HG02981 (cell line): ENCODE data around the gene SWAP70.

Experiments
- ATAC-seq: cut with Tn5 transposase; IDR thresholded peaks from one replicate; pipeline ENCODE4 v1.9.1; 2021; ENCODE audit warnings: mild to moderate bottlenecking, moderate library complexity; ENCODE audit not compliant: unreplicated experiment

Gene SWAP70

DNA sequence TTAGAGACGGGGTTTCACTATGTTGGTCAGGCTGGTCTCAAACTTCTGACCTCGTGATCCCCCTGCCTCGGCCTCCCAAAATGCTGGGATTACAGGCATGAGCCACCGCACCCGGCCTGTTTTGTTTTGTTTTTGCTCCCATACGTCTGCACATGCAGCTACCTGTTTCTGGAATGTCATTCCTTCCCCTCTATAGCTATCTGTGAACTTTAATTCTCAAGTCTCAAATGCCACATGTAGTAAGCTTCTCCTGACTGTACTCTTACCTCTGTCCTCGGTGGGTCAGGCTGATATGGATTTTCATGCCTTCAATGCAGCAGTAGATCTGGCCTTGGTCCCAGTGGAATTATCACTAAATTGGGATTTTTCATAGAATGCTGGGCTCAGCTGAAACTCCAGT is 12.4 kb upstream of the SWAP70 start:
- ATAC-seq, result no peak

DNA sequence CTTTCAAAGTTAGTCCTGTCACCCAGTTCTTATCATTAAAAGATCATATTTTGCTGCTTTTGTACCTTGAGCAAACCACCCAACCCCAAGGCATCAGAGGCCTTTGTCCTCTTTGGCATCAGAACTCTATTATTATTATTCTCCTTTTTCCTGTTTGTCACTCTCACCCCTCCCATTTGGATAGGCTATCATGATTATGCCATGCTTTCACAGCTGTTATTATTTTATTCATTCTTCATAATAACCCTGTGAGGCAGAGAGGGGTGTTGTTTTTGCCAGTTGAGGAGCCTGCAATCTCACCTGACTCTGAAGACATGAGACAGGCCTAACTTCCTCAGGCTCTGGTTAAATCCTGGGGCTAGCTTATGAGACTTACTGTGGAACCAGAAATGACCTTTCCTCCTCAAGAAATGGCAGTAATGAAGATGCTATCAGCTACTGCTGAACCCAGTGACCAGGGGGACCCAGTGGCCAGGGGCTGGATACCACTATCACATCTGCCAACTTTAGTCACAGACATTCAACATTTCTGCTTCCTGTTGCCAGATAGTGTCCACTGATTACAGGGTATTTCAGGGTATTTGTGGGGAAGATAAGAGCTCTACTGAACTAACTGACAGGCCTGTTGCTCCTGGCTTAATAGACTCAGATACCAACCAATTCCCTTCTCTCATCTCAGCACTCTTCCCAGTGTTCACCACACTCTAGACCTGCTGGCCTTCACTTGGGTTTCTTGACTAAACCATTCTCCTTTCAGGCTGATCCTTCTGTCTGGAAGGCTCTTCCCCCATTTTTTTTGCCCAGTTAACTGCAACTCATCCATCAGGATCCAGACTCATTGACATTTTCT is 11.8 kb upstream of the SWAP70 start:
- no peak for ATAC-seq

DNA sequence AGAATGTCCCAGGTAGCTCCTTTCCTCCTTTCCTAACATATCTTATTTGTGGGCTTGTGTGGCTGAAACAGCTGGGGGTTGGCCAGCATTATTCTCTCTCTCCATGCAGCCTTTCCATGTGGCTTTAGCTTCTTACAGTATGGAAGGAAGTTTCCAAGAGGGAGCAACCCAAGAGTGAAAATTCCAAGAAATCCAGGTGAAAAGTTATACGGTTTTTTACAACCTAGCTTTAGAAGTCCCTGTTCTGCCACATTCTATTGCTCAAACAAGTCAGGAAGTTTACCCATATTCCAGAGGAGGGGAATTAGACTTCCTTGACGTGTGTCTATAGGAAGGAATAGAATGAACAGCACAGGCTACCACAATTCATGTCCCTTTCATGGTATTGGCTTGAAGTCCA is 10.0 kb upstream of the SWAP70 start:
- ATAC-seq, result no peak

DNA sequence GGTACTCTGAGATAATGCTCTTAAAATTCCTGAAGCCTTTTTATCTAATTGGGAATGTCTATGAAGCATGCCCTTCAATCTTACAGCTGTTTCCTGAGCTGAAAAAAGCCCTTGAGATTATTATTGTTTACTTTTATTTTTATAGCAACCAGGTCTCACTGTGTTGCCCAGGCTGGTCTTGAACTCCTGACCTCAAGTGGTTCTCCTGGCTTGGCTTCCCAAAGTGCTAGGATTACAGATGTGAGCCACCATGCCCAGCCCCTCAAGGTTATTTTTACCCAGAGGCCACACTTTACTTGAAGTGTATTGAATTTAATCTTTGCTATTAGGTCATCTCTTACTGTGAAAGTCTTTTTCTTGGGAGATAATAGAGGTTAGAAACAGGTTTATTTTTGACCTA is 7.0 kb upstream of the SWAP70 start:
- no peak for ATAC-seq

DNA sequence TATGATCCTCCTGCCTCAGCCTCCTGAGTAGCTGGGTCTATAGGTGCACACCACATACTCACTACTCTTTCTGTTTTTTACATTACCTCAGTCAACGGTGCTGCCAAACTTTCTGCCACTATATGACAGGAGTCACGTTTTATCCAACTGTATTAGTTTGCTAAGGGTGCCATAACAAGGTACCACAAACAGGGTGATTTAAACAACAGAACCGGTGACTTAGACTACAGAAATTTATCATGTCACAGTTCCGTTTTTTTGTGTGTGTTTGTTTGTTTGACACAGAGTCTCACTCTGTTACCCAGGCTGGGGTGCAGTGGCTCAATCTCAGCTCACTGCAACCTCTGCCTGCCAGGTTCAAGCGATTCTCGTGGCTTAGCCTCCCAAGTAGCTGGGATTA is 6.3 kb upstream of the SWAP70 start:
- ATAC-seq, result no peak

DNA sequence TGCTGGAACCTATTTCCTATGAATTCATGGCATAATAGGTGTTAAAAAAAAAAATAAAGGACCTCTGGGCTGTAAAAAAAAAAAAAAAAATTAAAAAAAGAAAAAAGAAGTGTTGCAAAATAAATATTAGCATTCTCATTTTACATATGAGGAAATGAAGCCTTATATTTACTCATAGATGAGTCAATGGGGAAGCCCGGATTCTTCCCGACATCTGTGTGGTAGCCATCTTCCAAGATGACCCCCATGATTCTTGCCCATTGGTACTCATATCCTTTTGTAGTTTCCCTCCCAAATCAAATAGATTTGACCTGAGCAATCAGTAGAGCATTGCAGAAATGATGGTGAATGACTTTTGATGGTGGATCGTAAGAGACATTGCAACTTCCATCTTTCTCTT is 3.0 kb upstream of the SWAP70 start:
- no peak for ATAC-seq

DNA sequence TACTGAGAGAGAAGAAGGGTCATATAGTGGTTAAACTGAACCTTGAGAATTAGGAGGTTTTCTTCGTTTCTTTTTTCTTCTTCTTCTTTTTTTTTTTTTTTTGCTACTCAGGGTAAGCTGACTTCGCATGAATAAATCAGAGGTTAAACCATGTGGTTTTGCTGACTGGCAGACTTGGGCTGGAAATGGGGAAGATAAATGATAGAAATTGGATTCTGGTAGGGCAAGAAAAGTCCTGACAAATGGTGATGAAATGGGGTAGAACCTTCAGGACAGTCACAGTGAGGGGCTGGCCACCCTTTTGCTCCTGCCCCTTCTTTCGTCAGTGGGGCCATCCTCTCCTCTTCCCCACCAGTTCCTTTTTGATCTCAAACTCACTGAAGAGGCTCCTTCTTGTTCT is 1.6 kb upstream of the SWAP70 start:
- ATAC-seq, result no peak

DNA sequence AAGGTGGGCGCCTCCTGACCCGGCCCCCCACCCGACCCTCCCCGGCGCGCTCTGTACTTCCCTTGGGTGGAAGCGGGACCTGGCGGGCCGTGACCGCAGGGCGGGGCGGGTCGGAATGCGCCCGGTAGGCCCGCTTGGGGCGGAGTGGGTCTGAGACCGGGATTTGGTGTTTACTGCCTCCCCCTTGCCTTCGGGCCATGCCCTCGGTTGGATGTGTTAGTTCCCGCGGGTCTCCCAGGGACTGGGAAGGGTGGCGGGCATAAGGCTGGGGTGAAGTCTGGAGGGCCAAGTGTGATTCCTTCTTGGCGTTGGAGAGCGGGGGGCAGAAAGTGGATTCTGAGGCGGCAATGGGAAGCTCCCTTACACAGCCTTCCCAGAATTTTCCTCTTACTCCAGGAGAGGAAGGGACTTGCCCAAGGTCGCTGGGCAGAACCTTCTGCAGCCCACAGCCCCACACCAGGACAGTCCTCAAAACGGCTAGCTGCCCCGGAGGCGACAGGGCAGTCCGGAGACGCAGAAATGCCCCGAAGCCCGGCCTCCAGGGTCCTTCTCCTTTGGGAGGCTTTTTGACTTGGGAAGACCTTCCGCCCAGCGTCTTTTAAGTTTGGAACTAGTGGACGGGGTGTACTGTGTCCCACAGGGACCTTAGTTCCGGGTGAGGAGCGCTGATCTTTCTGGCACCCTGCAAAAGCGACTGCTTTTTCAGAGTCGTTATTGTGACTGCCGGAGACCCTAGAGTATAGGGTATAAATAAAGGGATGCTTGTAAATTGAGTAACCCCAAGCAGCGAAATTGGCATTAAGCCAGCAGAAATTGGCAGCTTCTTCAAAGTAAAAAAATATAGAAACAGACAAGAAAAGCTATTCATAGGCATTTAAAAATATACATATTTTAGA is 647 bp downstream of the SWAP70 start:
- peak; percentile 41 for ATAC-seq

DNA sequence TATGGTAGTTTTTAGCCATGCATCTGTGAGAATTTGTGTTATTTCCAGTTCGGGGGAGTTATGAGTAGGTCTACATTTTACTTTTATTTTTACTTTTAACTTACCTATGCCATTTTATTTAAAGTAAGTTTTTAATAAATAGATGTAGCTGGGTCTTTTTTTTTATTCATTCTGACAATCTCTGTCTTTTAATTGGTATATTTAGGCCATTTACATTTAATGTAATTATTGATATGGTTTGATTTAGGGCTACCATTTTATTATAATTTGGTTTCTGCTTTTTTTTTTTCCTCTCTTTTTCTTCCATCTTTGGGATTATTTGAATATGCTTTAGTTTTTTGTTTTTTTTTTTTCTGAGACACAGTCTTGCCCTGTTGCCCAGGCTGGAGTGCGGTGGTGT is 1.9 kb downstream of the SWAP70 start:
- no peak for ATAC-seq

DNA sequence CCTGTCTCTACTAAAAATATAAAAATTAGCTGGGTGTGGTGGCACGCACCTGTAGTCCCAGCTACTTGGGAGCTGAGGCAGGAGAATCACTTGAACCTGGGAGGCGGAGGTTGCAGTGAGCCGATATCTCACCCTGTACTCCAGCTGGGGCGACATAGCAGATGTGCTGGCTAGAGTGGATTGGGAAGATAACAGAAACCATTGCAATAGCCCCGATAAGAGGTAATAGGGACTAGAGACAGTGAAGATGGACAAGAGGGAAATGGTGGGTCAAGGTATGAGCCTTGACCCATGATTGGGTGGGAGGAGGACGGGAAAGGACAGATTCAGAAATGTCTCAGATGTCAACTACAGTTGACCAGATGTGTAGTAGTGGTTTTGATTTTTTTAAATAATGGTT is 6.1 kb downstream of the SWAP70 start:
- no peak for ATAC-seq

DNA sequence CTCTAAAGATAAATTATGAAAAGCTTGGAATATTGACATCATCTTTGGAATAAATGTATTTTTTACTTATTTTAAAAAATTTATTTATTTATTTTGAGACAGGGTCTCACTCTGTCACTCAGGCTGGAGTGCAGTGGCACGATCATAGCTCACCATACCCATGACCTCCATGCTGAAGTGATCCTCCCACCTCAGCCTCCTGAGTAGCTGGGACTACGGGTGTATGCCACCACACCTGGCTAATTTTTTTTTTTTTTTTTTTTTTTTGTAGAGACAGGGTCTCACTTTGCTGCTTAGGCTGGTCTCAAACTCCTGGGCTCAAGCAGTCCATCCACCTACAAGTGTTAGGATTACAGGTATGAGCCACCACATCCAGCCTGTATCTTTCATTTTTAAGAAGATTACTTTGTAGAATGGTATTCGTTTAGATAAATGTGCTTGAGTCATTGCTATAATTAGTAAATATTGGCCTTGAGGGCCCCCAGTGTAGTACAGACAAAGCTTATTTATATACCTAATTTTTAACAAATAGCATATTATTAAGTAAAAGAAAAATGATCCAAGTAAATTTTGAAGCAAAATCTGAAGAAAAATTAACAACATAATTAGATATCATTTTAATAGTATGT is 8.5 kb downstream of the SWAP70 start:
- ATAC-seq, result no peak

DNA sequence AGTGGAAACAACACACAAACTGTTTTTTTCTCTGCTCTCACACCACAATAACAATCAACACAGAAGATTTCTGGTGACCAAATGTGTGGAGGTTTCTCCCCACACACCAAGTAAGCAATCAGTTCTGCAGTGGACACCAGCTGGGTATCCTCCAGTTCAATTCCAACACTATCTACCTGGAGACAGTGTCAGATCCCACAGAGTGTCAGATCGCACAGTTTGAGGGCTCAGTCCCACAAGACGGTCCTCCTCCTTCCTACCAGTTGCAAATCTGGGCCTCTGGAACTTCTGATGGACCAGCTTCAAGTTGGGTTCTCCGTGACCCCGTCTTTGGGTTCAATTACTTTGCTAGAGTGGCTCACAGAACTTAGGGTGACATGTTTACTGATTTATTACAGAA is 9.0 kb downstream of the SWAP70 start:
- no peak for ATAC-seq

DNA sequence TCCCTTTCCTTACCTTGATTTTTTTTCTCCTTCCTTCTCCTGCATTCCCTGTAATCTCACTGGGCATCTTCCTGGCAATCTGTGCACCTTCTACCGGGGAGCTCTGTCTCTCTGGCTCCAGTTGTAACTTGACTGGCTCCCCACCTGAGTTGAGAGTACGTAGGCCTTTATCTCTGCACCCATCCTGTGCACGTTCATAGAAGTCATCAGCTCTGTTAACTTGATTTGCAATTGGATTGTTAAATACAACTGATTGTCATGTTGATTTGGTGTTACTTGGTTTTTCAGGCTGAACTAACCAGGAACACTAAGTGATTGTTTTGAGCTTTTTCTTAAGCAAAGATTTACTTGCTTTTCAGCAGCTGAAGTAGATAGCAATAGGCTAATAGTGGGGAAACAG is 11.8 kb downstream of the SWAP70 start:
- no peak for ATAC-seq

DNA sequence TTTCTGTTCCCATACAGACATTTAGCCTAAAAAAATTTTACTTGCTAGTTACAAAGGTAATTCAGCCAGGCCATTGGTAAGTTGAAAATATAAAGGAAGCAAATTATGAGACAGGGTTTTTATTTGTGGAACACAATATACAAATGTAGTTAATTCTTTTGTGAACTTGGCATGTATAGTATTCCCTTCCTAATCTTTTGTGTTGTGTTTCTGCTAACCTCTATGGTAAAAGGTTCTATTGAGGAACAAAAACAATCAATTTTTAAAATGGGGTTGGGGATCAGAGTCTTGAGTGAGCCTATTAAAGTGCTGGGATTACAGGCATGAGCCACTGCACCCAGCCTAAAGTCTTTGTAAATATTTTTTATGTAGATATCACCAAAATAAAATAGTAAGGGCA is 14.1 kb downstream of the SWAP70 start:
- no peak for ATAC-seq

DNA sequence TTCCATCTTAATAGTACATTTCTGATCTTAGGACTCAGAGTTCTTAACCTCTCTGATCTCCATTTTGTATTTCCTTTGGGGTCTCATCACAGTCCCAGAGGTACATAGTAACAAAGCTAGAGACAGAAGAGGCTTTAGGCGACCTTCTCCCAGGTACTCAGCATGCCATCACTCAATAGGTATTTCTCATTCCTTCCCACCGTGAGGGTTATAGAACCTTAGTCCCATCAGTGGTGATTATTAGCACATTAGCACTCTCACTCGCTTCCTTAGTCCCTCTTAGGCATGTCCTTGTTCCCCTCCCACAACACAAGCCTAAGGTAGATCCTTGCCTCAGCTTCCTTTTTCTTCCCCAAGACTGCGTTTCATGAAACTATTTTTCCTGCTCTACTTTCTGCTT is 14.7 kb downstream of the SWAP70 start:
- no peak for ATAC-seq

DNA sequence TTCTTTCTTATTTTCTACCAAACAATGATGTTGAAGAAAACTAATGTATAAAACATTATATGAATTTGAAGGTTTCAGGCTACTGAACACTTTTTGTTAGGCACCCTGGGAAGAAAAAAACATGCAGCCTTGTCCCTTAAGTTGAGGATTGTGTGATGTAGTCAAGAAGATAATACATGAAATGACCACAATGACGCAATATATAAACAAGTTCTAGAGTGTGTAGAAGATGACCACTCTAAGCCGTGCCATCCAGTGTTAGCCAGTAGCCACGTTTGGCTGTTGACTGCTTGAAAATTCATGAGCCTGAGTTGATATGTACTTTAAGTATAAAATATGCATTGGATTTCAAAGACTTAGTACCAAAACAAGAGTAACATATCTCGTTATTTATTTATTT is 16.2 kb downstream of the SWAP70 start:
- ATAC-seq, result no peak

DNA sequence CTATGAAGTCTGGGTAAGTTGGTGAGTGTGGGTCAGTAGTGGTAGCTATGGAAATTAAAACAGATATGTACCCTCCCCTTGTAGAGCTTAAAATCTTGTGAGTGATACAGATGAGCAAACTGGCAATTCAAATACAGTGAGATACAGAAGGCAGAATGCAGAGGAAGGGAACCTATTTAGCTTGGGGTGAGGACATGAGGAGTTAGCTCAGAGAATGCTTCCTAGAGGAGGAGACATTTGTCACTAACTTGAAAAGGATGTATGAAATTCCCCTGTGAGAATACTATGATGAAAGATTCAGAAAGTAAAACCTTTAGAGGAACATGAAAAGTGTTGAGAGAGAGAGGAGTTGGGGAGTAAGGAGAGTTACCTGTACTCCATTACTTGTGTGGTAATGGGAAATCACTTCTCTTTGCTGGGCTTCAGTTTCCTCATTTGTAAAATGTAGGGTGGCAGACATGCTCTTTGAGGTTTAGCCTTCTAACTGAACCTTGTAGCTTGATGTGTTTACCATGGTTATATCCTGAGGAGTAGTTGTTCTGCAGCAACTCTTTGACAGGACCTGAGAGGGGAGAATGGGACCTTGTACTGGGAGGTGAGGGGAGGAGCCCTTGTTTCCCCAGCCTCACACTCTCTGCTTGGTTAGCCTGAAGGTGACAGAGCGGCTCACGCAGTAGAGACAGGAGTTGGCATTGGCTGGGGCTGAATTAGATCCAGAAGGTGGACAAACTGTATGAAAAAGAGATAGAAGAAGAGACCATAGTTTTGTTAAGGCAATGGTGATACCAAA is 17.9 kb downstream of the SWAP70 start:
- peak; percentile 38 for ATAC-seq

DNA sequence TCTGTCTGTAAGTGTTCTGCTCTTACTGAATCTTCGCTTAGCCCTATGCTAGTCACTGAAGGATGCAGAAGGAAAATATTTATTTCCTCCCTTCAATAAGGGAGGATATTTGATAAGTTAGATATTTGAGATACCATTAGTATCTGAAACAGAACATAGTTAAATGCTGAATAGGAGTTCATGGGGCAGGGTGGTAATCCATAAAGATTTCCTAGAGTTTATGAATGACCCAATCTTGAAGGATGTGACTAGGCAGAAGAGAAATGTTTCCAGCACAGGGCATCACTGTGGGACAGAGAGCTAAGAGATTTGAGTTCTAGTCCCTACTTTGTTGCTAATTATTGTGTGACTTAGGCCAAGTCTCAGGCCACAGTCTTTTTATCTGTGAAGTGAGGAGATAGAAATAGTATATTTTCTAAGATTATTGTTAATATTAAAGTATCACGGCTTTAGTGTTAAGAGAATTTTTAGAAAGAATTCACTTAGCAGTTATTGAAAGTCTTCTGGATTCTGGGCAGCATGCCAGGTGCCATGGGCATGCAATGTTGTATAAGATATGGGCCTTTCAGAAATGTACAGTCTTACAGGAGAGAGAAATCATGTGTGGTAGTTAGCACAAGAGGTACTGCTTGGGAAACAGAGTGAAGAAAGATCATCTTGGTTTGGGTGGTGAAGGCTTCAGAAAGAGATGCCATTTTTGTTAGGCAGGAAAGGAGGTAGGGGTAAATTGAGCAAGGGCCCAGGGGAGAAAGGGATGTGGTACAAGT is 24.0 kb downstream of the SWAP70 start:
- ATAC-seq, result no peak

DNA sequence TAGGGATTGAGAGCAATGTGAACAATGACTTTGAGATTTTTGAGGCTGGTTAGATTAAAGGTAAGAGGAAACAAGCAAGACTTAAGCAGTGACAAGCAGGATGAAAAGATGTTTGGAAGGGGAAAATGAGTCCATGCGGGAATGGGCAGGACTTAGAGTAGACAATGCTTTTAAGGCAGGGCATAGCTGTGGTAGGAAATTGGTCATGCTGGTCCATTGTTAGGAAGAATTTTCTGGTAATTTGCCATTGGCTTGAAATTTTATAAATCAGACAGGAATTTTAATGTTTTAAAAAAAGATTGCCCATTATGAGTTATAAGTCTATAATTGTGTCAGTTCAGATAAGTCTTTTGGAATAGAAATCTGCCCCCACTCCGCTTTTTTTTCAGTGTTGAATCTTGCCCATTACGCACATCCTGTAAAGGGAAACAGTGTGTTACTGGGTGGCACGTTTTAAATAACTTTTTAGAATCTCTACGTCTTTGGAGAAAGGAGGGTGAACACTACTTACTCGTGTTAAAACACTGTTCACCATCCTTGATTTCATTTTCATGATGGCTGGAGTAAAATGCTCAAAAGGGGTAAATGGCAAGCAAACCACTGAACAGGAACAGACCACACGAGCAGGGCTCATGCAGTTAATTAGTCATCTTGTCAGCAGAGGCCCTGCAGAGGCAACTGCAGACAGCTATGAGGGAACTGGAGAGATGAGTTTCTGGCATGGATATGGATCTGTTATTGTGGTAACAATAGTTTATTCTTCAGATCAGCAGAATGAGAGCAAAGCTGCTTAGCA is 25.0 kb downstream of the SWAP70 start:
- ATAC-seq, result peak; percentile 85
